Measurements from ENCODE around the gene B3GAT2.

- TF ChIP-seq CTCF (optimal IDR thresholded peaks at IDR 0.05 in 1 of 3, IDR thresholded peaks at IDR 0.05 in 1 of 3, conservative IDR thresholded peaks at IDR 0.05 in 1 of 3; ENCODE audit: extremely low read depth in 1 of 3, insufficient read depth in 2 of 3, low read length in 3 of 3) (peak; percentile 50 to 98 (median 90)), EZH2 (IDR thresholded peaks at IDR 0.05; ENCODE audit: low read length) (no peak)
Measured at GRCh38 chr6:70955441-70956190, 1.2 kb downstream of the B3GAT2 start.
